Activated effector memory CD4-positive, alpha-beta T cell treated with anti-CD3 and anti-CD28 coated beads, Interleukin-2, amount 50 U/mL, for 16 hours (primary cell): ENCODE measurements around the gene AMPD1.

Experiments
- DNase-seq: peaks from one replicate; pipeline ENCODE4 v3.0.0-alpha.2; 2020

The AMPD1 gene

DNA sequence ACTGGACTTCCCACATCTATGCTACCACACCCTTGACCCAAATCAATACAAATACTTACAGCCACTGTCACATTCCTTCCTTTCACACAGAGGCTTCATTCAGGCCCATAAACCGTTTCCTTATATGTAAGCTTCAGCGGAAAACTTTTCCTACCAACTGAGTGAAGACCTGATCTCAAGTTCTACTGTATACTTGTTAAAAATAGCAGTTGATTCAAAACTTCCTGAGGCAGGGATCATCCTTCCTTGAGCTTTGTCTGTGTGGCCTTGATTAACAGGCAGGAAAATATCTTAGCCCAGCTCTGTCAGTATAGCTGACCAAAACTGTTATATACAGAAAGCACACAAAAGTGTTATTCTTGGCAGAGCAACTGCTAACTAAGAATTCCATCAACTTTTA, 68.2 kb downstream of the AMPD1 start:
- no peak for DNase-seq

DNA sequence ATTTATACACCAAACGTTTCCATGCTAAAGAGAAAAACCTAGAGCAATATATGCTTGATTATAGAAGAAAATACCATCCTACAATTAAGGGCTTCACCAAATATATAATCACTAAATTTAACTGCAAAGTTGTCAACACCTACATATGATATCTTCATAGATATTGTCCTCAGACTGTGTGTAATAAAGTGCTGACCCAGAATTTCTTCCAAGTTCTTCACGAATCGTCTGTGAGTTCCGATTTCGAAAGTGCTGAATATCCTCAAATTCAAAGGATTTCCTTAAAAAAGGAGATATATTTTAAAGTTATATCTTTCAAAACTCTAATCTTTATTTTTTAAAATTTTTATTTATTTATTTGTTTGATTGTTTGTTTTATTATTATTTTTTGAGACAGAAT, 72.0 kb downstream of the AMPD1 start:
- no peak for DNase-seq
